C4-2B (cell line): ENCODE measurements around the gene SRSF2.

ENCODE experiments used
- ZFX ChIP-seq: fragments of 450-650 bp; IDR thresholded peaks from 2 replicates; pipeline ENCODE4 v1.6.1; 2017
- TF ChIP-seq, protein P1 (sequence below): fragments of 450-650 bp; conservative IDR thresholded peaks from 2 replicates; pipeline ENCODE4 v1.5.1; 2017; ENCODE audit warnings: mild to moderate bottlenecking

DNA sequence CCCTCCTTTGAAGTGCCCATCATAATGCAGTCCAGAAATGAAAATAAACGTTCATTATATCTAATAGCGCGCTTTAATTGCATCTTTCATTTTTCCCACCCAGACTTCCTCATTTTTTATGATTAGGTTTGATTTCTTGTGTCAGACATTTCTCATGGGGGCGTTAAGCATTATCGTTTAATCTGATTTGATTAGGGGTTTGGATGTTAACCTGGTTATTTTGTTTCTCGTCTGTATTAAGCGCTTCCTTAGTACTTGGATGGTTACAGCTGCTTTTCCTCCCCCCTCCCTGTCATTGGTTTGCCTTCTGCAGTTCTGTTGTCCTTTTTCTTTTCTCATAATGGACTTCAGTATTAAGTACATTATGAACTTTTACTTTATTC is 1.3 kb upstream of the SRSF2 start:
- TF ChIP-seq, protein P1, sequence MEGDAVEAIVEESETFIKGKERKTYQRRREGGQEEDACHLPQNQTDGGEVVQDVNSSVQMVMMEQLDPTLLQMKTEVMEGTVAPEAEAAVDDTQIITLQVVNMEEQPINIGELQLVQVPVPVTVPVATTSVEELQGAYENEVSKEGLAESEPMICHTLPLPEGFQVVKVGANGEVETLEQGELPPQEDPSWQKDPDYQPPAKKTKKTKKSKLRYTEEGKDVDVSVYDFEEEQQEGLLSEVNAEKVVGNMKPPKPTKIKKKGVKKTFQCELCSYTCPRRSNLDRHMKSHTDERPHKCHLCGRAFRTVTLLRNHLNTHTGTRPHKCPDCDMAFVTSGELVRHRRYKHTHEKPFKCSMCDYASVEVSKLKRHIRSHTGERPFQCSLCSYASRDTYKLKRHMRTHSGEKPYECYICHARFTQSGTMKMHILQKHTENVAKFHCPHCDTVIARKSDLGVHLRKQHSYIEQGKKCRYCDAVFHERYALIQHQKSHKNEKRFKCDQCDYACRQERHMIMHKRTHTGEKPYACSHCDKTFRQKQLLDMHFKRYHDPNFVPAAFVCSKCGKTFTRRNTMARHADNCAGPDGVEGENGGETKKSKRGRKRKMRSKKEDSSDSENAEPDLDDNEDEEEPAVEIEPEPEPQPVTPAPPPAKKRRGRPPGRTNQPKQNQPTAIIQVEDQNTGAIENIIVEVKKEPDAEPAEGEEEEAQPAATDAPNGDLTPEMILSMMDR: no peak
- TF ChIP-seq ZFX: no peak
